GF-D8 (cell line): Measurements from ENCODE around the gene SPSB2.

Source experiments
- DNase-seq: peaks from one replicate; lab custom pipeline; 2025; lab: John Stamatoyannopoulos, UW

SPSB2 gene

GRCh38 chr12:6830999-6831398, 42.1 kb downstream of the SPSB2 start:
- DNase-seq = no peak

DNA sequence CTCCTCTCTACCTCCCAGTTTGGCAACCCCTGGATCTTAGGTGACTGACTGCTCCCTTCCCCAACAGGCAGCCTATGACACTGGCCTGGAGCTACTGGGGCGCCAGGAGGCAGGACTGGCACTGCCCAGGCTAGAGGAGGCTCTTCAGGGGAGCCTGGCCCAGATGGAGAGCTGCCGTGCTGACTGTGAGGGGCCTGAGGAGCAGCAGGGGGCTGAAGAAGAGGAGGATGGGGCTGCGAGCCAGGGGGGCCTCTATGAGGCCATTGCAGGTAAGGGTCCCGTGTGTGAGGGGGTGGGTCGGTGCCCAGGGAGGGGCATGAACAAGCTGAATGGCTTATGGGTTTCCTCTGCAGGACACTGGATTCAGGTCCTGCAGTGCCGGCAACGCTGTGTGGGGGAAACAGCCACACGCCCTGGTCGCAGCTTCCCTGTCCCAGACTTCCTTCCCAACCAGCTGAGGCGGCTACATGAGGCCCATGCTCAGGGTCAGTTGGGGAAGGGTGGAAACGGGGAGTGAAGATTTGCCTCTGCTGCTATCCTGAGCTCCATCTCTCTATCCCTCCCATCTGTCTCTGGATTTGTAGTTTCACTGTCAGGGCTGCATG, 42.7 kb downstream of the SPSB2 start:
- DNase-seq = no peak

GRCh38 chr12:6829536-6830220, 43.4 kb downstream of the SPSB2 start:
- no peak for DNase-seq

DNA sequence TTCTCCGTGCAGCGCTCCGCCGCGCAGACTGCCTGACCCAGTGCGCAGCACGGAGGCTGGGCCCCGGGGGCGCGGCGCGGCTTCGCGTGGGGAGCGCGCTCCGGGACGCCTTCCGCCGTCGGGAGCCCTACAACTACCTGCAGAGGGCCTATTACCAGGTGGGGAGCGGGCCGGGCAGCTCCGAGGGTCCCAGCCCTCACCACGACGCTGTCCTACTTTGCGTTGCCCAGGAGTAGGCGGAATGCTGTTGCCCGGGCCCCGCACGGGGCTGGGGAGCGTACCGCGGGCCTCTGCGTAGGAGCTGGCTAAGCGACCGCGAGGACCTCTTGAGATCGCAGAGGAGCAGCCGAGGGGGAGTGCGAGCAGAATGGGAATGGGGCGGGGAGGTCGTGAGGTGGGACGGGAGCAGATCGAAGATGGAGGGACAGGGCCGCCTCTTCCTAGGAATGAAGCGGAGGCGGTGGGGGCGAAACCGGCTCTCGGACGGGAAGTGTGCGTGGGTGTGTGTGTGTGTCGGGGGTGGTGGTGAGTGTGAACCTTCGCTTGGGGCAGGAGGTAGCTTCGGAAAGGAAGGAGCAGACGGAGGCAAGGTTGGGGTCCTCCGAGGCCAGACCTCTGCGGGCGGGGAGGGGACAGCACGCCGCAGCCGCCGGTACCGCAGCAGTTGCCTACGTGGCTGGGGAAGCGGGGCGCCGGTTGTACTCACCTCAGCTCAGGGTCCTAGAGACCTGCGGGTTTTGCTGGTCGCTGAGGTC, 44.1 kb downstream of the SPSB2 start:
- no peak for DNase-seq

DNA sequence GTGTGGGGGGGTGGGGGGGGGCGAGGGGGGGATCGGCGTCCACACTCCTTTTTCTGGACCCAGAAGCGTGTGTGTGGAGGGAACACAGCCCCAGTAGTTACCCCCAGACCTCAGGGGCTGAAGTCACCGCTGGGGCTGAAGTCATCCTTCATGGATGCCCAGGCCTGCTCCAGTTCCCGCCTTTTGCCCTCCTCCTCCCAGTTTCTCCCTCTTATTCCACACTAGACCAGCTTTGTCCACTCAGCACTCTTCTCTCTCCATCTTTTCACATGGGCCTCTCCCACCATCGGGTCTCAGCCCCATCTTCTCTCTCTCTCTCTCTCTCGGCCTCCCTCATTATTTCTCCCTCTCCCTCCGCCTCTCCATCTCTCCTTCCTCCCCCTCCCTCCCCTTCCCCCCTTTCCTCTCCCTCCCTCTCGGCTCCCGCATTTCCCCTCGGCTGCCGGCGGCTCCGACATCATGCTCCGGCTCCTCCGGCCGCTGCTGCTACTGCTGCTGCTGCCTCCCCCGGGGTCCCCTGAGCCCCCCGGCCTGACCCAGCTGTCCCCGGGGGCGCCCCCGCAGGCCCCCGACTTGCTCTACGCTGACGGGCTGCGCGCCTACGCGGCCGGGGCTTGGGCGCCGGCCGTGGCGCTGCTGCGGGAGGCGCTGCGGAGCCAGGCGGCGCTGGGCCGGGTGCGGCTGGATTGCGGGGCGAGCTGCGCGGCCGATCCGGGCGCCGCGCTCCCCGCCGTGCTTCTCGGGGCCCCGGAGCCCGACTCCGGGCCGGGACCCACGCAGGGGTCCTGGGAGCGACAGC, 44.9 kb downstream of the SPSB2 start, which contains the start of gene P3H3:
P3H3 (plus strand) TSS at position 426 of the 799 bp plus-strand sequence; CDS start at position 460, 34 bp downstream.
- no peak for DNase-seq

DNA sequence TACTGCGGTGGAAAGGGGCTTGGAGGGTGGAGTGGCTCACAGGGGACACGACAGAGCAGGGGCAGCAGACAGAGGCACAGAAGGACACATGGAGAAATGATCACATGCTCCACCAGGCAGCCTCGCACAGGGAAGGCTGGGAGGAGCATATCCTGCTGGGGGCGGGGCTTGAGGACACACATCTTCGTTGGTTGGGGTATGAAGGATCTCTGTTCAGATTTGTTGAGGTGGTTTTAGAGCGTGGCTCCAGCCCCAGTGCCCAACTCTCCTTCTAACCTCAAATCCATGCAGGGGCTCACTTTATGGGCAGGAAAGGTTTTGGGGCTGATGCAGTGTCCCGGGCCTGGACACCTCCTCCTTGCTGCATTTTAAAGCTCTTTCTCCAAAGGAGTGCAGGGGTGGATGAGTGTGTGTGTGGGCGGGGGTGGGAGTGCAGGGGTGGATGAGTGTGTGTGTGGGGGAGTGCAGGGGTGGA, 45.6 kb downstream of the SPSB2 start:
- peak; percentile 22 for DNase-seq

DNA sequence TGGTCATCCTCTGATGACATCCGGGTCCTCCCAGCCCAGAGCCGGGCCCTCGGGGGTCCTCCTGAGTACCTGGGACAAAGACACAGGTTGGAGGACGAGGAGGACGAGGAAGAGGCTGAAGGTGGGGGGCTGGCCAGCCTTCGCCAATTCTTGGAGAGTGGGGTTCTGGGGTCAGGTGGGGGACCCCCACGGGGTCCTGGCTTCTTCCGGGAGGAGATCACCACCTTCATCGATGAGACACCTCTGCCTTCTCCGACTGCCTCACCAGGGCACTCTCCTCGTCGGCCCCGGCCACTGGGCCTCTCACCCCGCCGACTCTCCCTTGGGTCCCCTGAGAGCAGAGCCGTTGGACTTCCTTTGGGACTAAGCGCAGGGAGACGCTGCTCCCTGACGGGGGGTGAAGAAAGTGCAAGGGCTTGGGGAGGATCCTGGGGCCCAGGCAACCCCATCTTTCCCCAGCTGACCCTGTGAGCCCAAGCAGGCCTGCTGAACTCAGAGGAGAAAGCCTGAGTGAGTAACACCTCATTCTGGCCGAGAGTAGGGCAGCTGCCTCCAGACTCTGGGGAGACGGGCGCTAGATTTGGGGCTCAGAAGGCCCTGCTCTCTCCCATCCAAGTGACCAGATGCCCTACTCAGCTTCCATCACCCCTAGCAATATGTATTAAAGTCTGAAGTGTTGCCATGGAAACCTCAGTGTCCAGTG, 46.2 kb downstream of the SPSB2 start:
- DNase-seq = no peak

DNA sequence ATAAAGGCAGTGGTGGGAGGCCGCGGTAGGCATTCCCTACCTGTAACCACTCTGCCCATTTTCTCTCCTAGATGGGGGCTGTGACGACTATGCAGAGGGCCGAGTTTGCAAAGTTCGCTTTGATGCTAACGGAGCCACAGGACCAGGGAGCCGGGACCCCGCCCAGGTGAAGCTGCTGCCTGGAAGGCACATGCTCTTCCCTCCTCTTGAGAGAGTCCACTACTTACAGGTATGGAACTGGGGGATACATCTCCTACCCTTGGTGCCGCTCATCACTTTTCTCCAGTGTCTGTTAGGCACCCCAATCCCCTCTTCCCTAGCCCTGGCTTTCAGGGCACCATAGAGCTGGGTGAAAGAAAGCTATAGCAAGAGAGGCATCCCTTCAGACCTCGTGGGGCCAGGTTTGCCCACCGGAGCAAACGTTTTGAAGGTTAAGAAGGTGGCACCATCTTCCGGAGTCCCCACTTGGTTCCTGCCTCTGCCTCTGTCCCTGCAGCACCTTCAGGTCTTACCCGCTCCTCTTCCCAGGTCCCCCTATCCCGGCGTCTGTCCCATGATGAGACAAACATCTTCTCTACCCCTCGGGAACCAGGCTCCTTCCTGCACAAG, 46.9 kb downstream of the SPSB2 start:
- DNase-seq = no peak

DNA sequence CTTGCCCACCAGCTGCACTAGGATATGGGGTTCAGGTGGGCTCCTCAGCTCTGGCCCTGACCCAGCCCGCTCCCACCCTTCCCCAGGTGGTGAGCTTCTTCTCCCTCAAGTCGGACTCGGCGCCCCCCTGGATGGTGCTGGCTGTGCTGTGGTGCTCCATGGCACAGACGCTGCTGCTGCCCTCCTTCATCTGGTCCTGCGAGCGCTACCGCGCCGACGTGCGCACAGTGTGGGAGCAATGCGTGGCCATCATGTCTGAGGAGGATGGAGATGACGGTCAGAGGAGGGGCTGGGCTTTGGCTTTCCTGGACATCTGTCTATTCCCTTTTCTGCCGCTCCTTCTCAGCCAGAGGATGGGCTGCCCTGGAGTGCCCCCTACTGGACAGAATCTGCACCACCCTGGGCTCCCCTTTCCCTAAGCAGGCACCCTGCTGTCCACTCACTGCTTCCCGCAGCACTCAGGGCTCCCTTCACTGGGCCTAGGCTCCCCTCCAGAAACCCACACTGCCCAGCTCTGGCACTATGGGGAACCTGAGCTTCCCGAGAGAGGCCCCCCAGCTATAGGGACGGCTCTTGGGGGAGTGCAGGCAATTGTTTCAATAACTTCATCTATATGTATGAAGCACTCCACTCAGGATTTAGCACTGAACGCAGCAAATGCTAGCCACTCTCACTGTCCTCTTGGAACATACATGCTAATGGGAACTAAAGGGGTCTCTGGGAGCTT, 47.5 kb downstream of the SPSB2 start:
- DNase-seq = peak; percentile 22

- no peak for DNase-seq
These were observed 48.2 kb downstream of the SPSB2 start for GRCh38 chr12:6824901-6825381.

- DNase-seq = no peak
These were observed 48.9 kb downstream of the SPSB2 start for GRCh38 chr12:6824085-6824775.

DNA sequence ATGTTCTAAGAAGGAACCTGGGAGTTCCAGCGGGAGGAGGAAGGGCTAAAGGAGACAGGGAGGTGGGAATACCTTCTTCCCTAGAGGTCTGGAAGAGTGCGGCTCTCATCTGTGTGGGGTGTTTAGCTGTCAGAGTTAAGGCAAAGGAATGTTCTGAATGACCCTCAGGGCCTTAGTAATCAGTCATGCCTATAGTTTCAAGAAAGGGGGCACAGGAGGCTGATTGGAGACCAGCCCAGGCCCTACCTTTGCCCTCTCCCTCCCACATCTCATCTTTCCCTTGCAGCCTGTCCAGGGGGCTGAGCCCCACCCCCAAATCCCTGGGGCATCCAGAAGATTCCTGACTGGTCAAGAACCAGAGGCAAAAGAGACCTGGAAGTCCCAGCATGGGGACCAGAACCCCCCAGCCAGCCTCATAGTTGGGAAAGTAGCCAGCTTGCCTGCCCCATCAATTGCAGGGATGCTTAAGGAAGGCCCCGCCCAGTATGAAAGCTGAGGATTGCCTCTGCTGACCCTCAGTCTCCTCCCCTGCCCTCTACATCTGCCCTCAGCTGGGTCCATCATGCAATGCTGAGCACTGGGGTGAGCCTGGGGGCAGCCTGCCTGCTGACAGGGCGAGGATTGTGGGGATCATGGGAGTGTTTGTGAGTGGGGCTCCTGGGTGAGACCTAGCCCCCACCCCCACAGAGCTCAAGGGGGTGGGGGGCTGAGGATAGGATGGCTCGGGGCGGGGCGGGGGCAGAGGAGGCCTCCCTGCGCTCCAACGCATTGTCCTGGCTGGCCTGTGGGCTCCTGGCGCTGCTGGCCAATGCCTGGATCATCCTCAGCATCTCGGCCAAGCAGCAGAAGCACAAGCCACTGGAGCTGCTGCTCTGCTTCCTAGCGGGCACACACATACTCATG, 49.7 kb downstream of the SPSB2 start:
- no peak for DNase-seq

DNA sequence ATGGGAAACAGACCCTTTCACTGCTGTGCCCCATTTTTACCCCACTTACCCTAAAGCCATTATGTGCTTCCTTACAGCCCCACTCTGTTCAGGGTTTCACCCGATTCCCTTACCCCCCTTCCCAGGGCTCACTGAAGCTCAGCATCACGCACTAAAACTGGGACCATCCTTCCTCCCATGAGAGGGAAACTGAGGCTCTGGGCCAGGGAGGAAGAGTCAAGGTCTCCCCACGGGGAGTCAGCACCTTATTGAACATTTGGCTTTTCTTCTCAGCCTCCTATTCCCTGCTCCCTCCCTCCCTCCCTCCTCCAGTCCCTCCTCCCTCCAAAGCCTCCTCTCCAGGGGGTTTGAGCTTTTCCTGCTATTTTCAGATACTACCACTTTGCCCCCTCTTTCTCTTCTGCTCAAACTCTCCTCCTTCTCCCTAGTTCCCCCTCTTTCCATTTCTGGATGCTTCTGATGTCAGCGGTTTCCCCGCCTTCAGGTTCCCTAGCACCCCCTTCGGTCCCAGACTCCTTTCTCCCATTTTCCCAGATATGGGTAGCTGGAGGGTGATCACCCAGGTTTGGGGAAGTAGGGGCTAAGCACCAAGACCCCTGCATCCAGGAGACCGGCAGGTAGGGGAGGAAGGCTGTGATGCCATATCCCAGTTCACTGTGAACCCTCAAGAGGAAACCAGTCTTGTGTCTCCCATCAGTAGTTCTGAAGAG, 50.5 kb downstream of the SPSB2 start:
- DNase-seq = no peak

- DNase-seq = no peak
These were observed 51.3 kb downstream of the SPSB2 start, which contains the start of gene GPR162 for GRCh38 chr12:6821591-6822425. TSS of gene GPR162 (plus strand) at chr12:6821821. CDS start at chr12:6823899, 2,078 bp downstream.
